Measurements from ENCODE around the gene COL23A1. TPM values are rescaled to one million over a fixed set of nuclear protein-coding genes. Genes with fewer than 3 reads are reported as not detected.
"Not testable (repeated sequence)": the region's sequence is repeated elsewhere in the genome, so short reads cannot be mapped to it uniquely, and the experiment has no call there.

Gene COL23A1
- total RNA-seq, 4 donors from 2014 or later = 2.5 to 3.4 (median 3.0) TPM

- no peak overlapping the region for H3K4me3 ChIP-seq (ENCODE audit: low read depth, poor library complexity, severe bottlenecking)
- DNase-seq (ENCODE audit: low spot score in 2 of 2) = no peak
- 92 to 94% methylated on average over 4 of the region's 4 CpGs for WGBS, 2 donors
- intact Hi-C loops (cut with DNase I; ENCODE audit: low total_unique reads) = no loop called here
- TF ChIP-seq CTCF (IDR thresholded peaks at IDR 0.05) (no peak), POLR2A (IDR thresholded peaks at IDR 0.05) (no peak)
Measured at GRCh38 chr5:178264044-178264443, 326.1 kb downstream of the COL23A1 start.

GRCh38 chr5:178261666-178262600, 328.3 kb downstream of the COL23A1 start:
- no peak for TF ChIP-seq POLR2A (IDR thresholded peaks at IDR 0.05)
- TF ChIP-seq CTCF (IDR thresholded peaks at IDR 0.05) = no peak
- DNase-seq (ENCODE audit: low spot score in 2 of 2) = no peak
- H3K4me3 ChIP-seq (ENCODE audit: low read depth, poor library complexity, severe bottlenecking) = no peak overlapping the region
- 82 to 84% methylated on average over 18 to 19 of the region's 19 CpGs for WGBS, 2 donors
- intact Hi-C loops (cut with DNase I; ENCODE audit: low total_unique reads) = no loop called here

GRCh38 chr5:178259623-178260536, 330.3 kb downstream of the COL23A1 start:
- H3K4me3 ChIP-seq (ENCODE audit: low read depth, poor library complexity, severe bottlenecking) = no peak overlapping the region
- no peak for DNase-seq (ENCODE audit: low spot score in 2 of 2)
- intact Hi-C loops (cut with DNase I; ENCODE audit: low total_unique reads) = no loop called here
- no peak for TF ChIP-seq CTCF (IDR thresholded peaks at IDR 0.05)
- no peak for TF ChIP-seq POLR2A (IDR thresholded peaks at IDR 0.05)
- 88 to 89% methylated on average over 17 to 21 of the region's 21 CpGs for WGBS, 2 donors

- TF ChIP-seq CTCF (IDR thresholded peaks at IDR 0.05) (no peak), POLR2A (IDR thresholded peaks at IDR 0.05) (no peak)
- intact Hi-C loops (cut with DNase I; ENCODE audit: low total_unique reads) = no loop called here
- 79 to 87% methylated on average over 4 of the region's 4 CpGs for WGBS, 2 donors
- DNase-seq (ENCODE audit: low spot score in 2 of 2) = no peak
- no peak overlapping the region for H3K4me3 ChIP-seq (ENCODE audit: low read depth, poor library complexity, severe bottlenecking)
Measured at GRCh38 chr5:178257650-178258049, 332.5 kb downstream of the COL23A1 start.

GRCh38 chr5:178256746-178257145, 333.4 kb downstream of the COL23A1 start:
- WGBS, 2 donors = 85 to 88% methylated on average over 11 to 19 of the region's 19 CpGs
- intact Hi-C loops (cut with DNase I; ENCODE audit: low total_unique reads) = no loop called here
- TF ChIP-seq CTCF (IDR thresholded peaks at IDR 0.05) (no peak), POLR2A (IDR thresholded peaks at IDR 0.05) (no peak)
- DNase-seq (ENCODE audit: low spot score in 2 of 2) = no peak
- no peak overlapping the region for H3K4me3 ChIP-seq (ENCODE audit: low read depth, poor library complexity, severe bottlenecking)

- intact Hi-C loops (cut with DNase I; ENCODE audit: low total_unique reads); H3K4me3 ChIP-seq (ENCODE audit: low read depth, poor library complexity, severe bottlenecking); DNase-seq (ENCODE audit: low spot score in 2 of 2): not testable (repeated sequence)
- WGBS, 2 donors = 91 to 92% methylated on average over 18 of the region's 18 CpGs
Measured at GRCh38 chr5:178253632-178254031, 336.6 kb downstream of the COL23A1 start.

Data from lower leg skin (tissue), 4 donors.